HepG2 (cell line): ENCODE data around the gene NPW. TPM values are rescaled to one million over a fixed set of nuclear protein-coding genes. Genes with fewer than 3 reads are reported as not detected.

ENCODE experiments used
- AGO1 ChIP-seq: fragments of 200-400 bp; formaldehyde crosslinking; IDR thresholded peaks from 2 replicates; pipeline ENCODE4 v1.6.1; 2017; ENCODE audit warnings: mild to moderate bottlenecking, low read depth, low read length, moderate library complexity; ENCODE audit not compliant: poor library complexity, severe bottlenecking
- BCL3 ChIP-seq: sonication (generic); formaldehyde crosslinking; IDR thresholded peaks from 2 replicates; pipeline ENCODE4 v1.5.1; 2020; ENCODE audit warnings: mild to moderate bottlenecking, missing genetic modification reagents, moderate library complexity
- JARID2 ChIP-seq: sonication (generic); formaldehyde crosslinking; IDR thresholded peaks from 2 replicates; pipeline ENCODE4 v1.8.1; 2023; ENCODE audit warnings: missing genetic modification reagents, inconsistent platforms; ENCODE audit not compliant: insufficient replicate concordance
- KAT2B ChIP-seq: fragments of 150-350 bp; IDR thresholded peaks from 2 replicates; pipeline ENCODE4 v1.6.1; 2014; ENCODE audit warnings: low read depth, low read length, borderline replicate concordance
- KDM3A ChIP-seq: IDR thresholded peaks from 2 replicates; pipeline ENCODE4 v1.6.1; 2018; ENCODE audit warnings: low read depth, missing compliant biosample characterization
- MXD1 ChIP-seq: sonication (generic); formaldehyde crosslinking; IDR thresholded peaks from 2 replicates; pipeline ENCODE4 v1.4.0; 2020; ENCODE audit warnings: mild to moderate bottlenecking, missing genetic modification reagents
- NFE2L1 ChIP-seq: sonication (generic); formaldehyde crosslinking; IDR thresholded peaks from 2 replicates; pipeline ENCODE4 v1.4.0; 2020; ENCODE audit warnings: missing genetic modification reagents, mild to moderate bottlenecking, borderline replicate concordance
- RBM39 ChIP-seq: fragments of 200-400 bp; formaldehyde crosslinking; IDR thresholded peaks from one replicate; pipeline ENCODE4 v1.6.1; 2018; ENCODE audit warnings: antibody characterized with exemption, mild to moderate bottlenecking, low read depth, low read length; ENCODE audit not compliant: poor library complexity, severe bottlenecking
- SIX1 ChIP-seq: sonication (generic); formaldehyde crosslinking; IDR thresholded peaks from 2 replicates; pipeline ENCODE4 v1.4.0; 2020; ENCODE audit warnings: missing genetic modification reagents, borderline replicate concordance
- SP4 ChIP-seq: sonication (generic); formaldehyde crosslinking; IDR thresholded peaks from 2 replicates; pipeline ENCODE4 v1.8.1; 2023; ENCODE audit warnings: mild to moderate bottlenecking, missing genetic modification reagents
- TCF12 ChIP-seq, 2 experiments: fragments of 450-650 bp in 1 of 2; sonication (generic) in 1 of 2; formaldehyde crosslinking in 1 of 2; IDR thresholded peaks; 2 replicates each; pipeline versions ENCODE4 v1.6.1 to v1.8.0; 2017 to 2022; ENCODE audit warnings: antibody characterized with exemption in 1 of 2, mild to moderate bottlenecking in 1 of 2, missing genetic modification reagents in 1 of 2, moderate library complexity in 1 of 2
- TFAP4 ChIP-seq: sonication (generic); IDR thresholded peaks from 2 replicates; pipeline ENCODE4 v1.6.1; 2016; ENCODE audit warnings: low read depth, borderline replicate concordance
- ZFP36 ChIP-seq: fragments of 150-350 bp; IDR thresholded peaks from 2 replicates; pipeline ENCODE4 v1.6.1; 2018; ENCODE audit warnings: borderline replicate concordance, low read length, low read depth; ENCODE audit not compliant: partially characterized antibody
- ZNF24 ChIP-seq: fragments of 450-650 bp; IDR thresholded peaks from 2 replicates; pipeline ENCODE4 v1.6.1; 2017; ENCODE audit warnings: antibody characterized with exemption, mild to moderate bottlenecking
- ZNF263 ChIP-seq: sonication (generic); formaldehyde crosslinking; IDR thresholded peaks from 2 replicates; pipeline ENCODE4 v1.4.0; 2020; ENCODE audit warnings: missing genetic modification reagents
- ZNF367 ChIP-seq: sonication (generic); formaldehyde crosslinking; IDR thresholded peaks from 2 replicates; pipeline ENCODE4 v1.4.0; 2020; ENCODE audit warnings: missing genetic modification reagents, borderline replicate concordance
- ZNF563 ChIP-seq: sonication (generic); formaldehyde crosslinking; IDR thresholded peaks from 2 replicates; pipeline ENCODE4 v1.8.0; 2022; ENCODE audit warnings: mild to moderate bottlenecking, moderate library complexity, missing genetic modification reagents
- ZNF670 ChIP-seq: sonication (generic); formaldehyde crosslinking; IDR thresholded peaks from 2 replicates; pipeline ENCODE4 v1.8.0; 2022; ENCODE audit warnings: mild to moderate bottlenecking, missing genetic modification reagents, borderline replicate concordance
- polyA plus RNA-seq, 8 experiments: library from polyadenylated mRNA; depleted of rRNA in 3 of 8; stranded (reverse) in 7 of 8; unstranded in 1 of 8; fragments of >200 nt; fragmentation: Illumina TruSeq in 4 of 8; extraction: Trizol in 4 of 8; gene quantifications; 2 replicates each; pipeline versions ENCODE4 v1.2.1 to v1.2.3, GENCODE V29; 2011 to 2016; ENCODE audit warnings: low read depth in 4 of 8, missing spikeins in 1 of 8, mixed read lengths in 1 of 8; ENCODE audit not compliant: insufficient read depth in 1 of 8
- total RNA-seq, 5 experiments: library from RNA; depleted of rRNA; stranded (reverse); fragments of >200 nt; fragmentation: Illumina TruSeq; extraction: Trizol; gene quantifications; 2 replicates each; pipeline ENCODE4 v1.2.3, GENCODE V29; 2016; ENCODE audit warnings: low read depth in 1 of 5
- TF ChIP-seq, protein P1 (sequence below), 2 experiments: sonication (generic) in 1 of 2; formaldehyde crosslinking in 1 of 2; IDR thresholded peaks; 2 replicates each; pipeline versions ENCODE4 v1.5.1 to v1.6.1; 2011 to 2020; ENCODE audit warnings: borderline replicate concordance in 1 of 2, low read depth in 1 of 2, low read length in 1 of 2, mild to moderate bottlenecking in 1 of 2, missing genetic modification reagents in 1 of 2, moderate library complexity in 1 of 2

Gene NPW
- total and polyA plus RNA-seq, 2 of the 13 experiments (the other 11 are each of a cell fraction or from before 2014, with no cell fraction given) = 0.24 to 0.97 TPM

- TF ChIP-seq RBM39 (no peak), ZNF367 (CRISPR knock-in tag) (no peak), BCL3 (CRISPR knock-in tag) (0 out of 2 replicates have a peak, but pooled peaks have one; percentile 38), JARID2 (no peak), SIX1 (CRISPR knock-in tag) (no peak), NFE2L1 (CRISPR knock-in tag) (0 out of 2 replicates have a peak, but pooled peaks have one; percentile 72), KDM3A (no peak), ZNF263 (CRISPR knock-in tag) (no peak), ZFP36 (no peak), TFAP4 (no peak), ZNF563 (CRISPR knock-in tag) (no peak), ZNF670 (CRISPR knock-in tag) (no peak), AGO1 (no peak), TCF12 (IDR thresholded peaks at IDR 0.05) (no peak), TCF12 (CRISPR knock-in tag; IDR thresholded peaks at IDR 0.05) (no peak), ZNF24 (no peak), SP4 (CRISPR knock-in tag) (no peak), KAT2B (no peak), MXD1 (CRISPR knock-in tag) (no peak)
- TF ChIP-seq, protein P1, sequence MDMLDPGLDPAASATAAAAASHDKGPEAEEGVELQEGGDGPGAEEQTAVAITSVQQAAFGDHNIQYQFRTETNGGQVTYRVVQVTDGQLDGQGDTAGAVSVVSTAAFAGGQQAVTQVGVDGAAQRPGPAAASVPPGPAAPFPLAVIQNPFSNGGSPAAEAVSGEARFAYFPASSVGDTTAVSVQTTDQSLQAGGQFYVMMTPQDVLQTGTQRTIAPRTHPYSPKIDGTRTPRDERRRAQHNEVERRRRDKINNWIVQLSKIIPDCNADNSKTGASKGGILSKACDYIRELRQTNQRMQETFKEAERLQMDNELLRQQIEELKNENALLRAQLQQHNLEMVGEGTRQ (IDR thresholded peaks at IDR 0.05; ENCODE audit: low read depth, low read length) = no peak
- TF ChIP-seq, protein P1 (CRISPR knock-in tag; IDR thresholded peaks at IDR 0.05; ENCODE audit: borderline replicate concordance) = no peak
These were observed 34.0 kb upstream of the NPW start (continued) for GRCh38 chr16:1985466-1986150.
